HepG2 (cell line): ENCODE measurements around the gene PRIMA1.

Experiments used
- AFF4 ChIP-seq: sonication (generic); formaldehyde crosslinking; IDR thresholded peaks from 2 replicates; pipeline ENCODE4 v1.4.0; 2020; ENCODE audit warnings: missing genetic modification reagents
- FOXC1 ChIP-seq: sonication (generic); formaldehyde crosslinking; IDR thresholded peaks from 2 replicates; pipeline ENCODE4 v1.8.0; 2022; ENCODE audit warnings: mild to moderate bottlenecking, missing genetic modification reagents, borderline replicate concordance
- GABPA ChIP-seq, 2 experiments: IDR thresholded peaks; 2 replicates each; pipeline ENCODE4 v1.6.1; 2011 to 2016; ENCODE audit warnings: low read depth in 2 of 2, low read length in 1 of 2, missing biosample characterization in 1 of 2, missing genetic modification characterization in 1 of 2
- RAD51 ChIP-seq: fragments of 450-650 bp; IDR thresholded peaks from 2 replicates; pipeline ENCODE4 v1.6.1; 2016; ENCODE audit warnings: borderline replicate concordance
- SOX6 ChIP-seq, 2 experiments: fragments of 450-650 bp in 1 of 2; sonication (generic) in 1 of 2; formaldehyde crosslinking in 1 of 2; IDR thresholded peaks; 2 replicates each; pipeline versions ENCODE4 v1.4.0 to v1.6.1; 2017 to 2020; ENCODE audit warnings: antibody characterized with exemption in 1 of 2, mild to moderate bottlenecking in 1 of 2, missing genetic modification reagents in 1 of 2
- SYNCRIP ChIP-seq: fragments of 200-400 bp; formaldehyde crosslinking; IDR thresholded peaks from 2 replicates; pipeline ENCODE4 v1.6.1; 2018; ENCODE audit warnings: mild to moderate bottlenecking, low read depth, low read length; ENCODE audit not compliant: insufficient read depth
- TEAD3 ChIP-seq: optimal IDR thresholded peaks from 2 replicates; pipeline ENCODE3; 2016; ENCODE audit warnings: borderline replicate concordance
- TMF1 ChIP-seq: sonication (generic); formaldehyde crosslinking; IDR thresholded peaks from 2 replicates; pipeline ENCODE4 v1.8.1; 2022; ENCODE audit warnings: low read depth, missing genetic modification reagents
- ZHX1 ChIP-seq: sonication (generic); formaldehyde crosslinking; IDR thresholded peaks from 2 replicates; pipeline ENCODE4 v1.8.1; 2022; ENCODE audit warnings: low read depth, mild to moderate bottlenecking, missing genetic modification reagents
- ZNF460 ChIP-seq: sonication (generic); formaldehyde crosslinking; IDR thresholded peaks from 2 replicates; pipeline ENCODE4 v1.5.1; 2020; ENCODE audit warnings: missing genetic modification reagents, mild to moderate bottlenecking, borderline replicate concordance
- ZSCAN30 ChIP-seq: sonication (generic); formaldehyde crosslinking; IDR thresholded peaks from 2 replicates; pipeline ENCODE4 v1.5.0; 2020; ENCODE audit warnings: mild to moderate bottlenecking, missing genetic modification reagents

GRCh38 chr14:93748208-93749075 lies 39.8 kb downstream of the PRIMA1 start:
- TF ChIP-seq GABPA (IDR thresholded peaks at IDR 0.05; ENCODE audit: low read depth, low read length) (no peak), GABPA (CRISPR knock-in tag; IDR thresholded peaks at IDR 0.05; ENCODE audit: low read depth) (no peak), SYNCRIP (no peak), RAD51 (no peak), TEAD3 (CRISPR knock-in tag) (no peak), FOXC1 (CRISPR knock-in tag) (no peak), ZNF460 (CRISPR knock-in tag) (no peak), ZSCAN30 (CRISPR knock-in tag) (no peak), ZHX1 (CRISPR knock-in tag) (no peak), AFF4 (CRISPR knock-in tag) (no peak), SOX6 (IDR thresholded peaks at IDR 0.05) (no peak), SOX6 (CRISPR knock-in tag; IDR thresholded peaks at IDR 0.05) (no peak), TMF1 (CRISPR knock-in tag) (no peak)
